HG03108 (cell line): ENCODE results near the gene GMDS.
"Not testable (repeated sequence)": the region's sequence is repeated elsewhere in the genome, so short reads cannot be mapped to it uniquely, and the experiment has no call there.

ENCODE experiments used
- ATAC-seq: cut with Tn5 transposase; IDR thresholded peaks from one replicate; pipeline ENCODE4 v1.9.1; 2021; ENCODE audit warnings: moderate library complexity; ENCODE audit not compliant: unreplicated experiment

Gene GMDS

DNA sequence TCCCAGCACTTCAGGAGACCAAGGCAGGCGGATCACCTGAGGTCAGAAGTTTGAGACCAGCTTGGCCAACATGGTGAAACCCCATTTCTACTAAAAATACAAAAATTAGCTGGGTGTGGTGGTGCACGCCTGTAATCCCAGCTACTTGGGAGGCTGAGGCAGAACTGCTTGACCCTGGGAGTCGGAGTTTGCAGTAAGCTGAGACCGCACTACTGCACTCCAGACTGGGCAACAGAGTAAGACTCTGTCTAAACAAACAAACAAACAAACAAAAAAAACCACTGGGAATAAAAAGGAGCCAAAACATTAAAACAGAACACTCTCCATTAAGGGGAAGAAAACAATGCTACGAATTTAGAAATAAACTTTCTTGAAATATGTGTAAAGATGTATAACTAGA, 576.9 kb downstream of the GMDS start:
- ATAC-seq = not testable (repeated sequence)

DNA sequence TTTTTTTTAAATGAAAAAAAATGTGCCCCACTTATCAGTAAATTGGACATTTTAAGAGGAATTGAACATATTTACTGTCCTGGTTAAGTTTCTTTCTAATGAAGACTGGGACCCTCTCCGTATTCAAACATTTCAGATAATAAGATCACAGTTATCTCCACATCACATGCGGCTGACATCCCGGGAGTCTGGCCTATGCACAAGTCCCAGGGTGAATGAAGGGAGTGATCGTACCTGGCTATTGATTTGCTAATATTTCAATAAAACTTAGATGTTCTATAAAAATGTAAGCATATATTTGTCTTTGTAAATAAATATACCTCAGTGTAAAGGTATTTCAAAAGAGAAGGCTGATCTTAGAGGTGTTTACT, 577.6 kb downstream of the GMDS start:
- no peak for ATAC-seq

DNA sequence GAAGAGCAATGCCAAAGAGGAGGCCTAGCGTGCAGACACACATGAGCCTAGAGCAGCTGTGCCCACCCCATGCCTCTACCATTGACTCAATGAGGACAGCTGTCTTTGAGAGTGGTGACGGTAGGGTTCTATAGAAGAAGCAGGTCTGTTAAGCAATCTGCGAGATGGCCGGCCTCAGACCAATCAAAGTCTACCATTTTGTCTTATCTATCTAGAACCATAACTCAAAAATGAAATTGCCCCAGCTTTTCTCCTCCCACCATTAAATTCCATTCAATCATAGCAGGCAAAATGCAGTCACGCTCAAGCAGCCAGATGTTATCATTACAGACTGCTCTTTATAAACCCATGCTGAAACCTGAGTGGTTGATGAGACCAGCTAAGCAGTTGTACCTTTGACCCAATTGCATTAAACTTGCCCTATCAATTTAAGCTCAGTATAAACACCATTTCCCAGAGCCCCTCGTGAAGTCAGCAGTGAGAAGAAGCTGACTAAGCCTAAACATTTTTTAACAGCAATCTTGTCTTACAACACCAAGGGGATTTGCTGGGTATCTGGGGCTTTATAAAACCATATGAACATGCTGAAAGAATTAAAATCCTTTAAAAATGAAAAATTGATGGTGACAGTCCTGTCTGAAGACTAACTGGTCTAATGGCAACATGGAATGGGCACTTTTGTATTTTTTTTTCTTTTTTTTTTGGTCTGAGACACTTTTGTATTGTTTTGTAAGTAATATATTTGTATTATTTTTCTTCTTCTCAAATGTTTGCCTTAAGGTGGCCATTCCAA, 578.2 kb downstream of the GMDS start:
- no peak for ATAC-seq

DNA sequence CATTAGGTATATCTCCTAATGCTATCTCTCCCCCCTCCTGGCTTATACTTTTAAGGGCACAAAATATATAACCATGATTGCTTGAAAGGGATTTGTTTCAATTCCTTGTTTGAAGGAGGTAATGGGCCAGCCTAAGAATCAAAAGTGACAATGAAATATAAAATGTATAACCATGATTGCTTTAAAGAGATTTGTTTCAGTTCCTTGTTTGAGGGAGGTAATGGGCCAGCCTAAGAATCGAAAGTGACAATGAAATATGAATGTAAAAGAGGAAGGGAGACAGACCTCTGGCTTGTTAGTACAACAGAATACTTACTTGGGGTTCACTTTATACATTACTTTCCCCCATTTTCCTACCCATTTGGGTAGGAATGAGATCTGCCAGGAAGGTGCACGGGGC, 580.2 kb downstream of the GMDS start:
- ATAC-seq = peak; percentile 93

DNA sequence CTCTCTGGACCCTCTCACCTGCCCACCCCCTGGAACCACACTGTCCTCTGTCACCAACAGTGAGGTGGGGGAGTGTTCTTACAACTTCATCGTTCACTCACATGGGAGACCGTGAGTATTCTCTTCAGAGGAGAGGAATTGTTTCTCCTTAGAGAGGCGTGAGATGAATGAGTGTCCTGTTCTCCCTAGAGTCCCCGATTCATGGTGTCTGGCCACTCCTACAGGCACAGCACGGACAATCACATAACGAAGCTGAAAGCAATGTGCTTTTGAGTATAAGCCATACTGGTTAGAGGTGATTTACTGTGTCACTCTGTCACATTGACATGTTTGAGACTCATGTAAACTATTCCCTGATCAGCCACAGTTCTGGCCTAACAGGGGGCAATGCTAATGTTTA, 581.1 kb downstream of the GMDS start:
- ATAC-seq = no peak

DNA sequence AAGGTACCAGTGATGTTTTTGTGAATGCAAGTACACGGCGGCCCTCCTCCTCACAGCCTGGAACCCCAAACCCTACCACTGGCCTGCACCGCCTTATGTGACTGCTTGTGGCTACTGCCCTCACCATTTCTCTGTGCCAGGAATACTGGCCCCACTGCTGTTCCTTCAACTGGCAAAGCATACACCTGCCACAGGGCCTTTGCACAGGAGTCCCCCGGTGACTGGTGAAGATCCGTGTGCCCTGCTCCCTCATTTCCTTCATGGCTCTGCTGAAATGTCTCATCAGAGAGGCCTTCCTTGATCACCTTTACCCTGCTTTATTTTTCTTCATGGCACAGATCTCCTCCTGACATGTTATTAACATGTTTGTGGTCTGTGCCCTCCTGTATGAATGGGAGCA, 581.9 kb downstream of the GMDS start:
- no peak for ATAC-seq

DNA sequence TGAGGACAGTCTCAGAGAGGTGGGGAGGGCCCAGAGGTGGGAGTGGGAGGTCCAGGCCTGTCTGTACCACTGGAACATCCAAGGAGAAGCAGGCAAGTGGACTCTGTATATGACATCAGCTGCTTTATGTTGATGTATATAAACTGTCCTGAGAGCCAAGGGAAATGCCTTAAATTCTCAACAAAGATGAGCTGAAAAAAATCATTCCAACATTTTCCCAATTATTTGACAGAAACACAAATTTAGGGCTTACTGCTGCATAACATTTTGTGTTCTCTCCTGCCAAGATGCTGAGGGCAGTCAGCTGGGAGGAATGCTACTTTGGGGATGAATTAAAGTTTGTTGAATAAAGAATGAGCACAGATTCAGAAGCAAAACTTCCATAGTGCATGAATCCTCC, 582.9 kb downstream of the GMDS start:
- no peak for ATAC-seq

DNA sequence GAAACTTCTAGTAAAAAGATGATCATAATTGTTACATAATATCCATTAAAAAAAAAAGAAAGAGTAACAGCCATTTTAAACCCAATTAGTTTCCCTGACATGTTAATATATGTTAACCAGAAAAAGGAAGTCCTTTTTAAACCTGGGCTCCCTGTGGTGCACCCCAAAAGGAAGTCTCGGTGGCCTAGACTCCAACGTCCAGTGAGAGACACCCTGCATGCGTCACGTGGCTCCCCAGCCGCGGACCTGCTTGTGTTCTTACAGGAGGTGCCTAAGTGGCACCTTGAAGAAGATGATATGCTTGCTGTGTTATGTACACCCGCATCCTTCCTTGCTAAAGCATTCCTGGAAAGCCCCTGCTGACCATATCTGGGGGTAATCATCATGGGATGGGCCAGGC, 585.6 kb downstream of the GMDS start:
- no peak for ATAC-seq

DNA sequence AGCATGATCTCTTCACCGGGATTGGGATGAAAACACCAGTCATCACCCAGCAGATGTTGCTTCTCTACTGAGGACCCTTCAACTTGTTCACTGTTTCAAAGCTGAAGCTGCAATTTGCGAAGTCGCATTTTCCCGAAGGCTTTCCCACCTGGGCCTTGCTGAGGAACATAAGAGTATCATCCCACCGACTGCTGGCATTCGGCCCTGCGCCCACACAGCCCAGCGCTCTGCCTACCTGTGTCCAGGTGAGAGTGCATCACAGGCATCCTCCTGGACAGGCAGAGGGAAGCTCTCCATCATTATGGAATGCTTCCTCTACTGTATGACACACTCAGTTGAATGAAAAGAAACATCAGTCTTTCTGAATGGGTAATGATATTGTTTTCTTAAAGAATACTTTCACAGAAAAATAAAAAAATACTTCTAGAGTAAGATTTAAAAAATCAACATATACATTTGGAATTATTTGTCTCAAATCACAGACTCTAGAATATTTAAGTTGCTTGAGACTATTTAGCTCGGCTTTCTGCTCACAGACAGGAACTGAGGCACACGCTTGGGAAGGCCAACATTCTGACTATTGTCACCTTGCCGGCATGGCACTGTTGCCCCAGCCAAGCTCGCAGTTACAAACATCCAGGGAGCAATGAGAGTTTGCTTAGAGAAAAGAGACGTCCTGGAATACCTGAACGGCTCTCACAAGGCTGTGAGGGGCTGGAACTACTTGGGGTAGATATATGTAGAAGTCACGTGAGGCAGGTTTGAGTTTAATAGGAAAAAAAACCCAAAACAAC, 587.0 kb downstream of the GMDS start:
- ATAC-seq = no peak

DNA sequence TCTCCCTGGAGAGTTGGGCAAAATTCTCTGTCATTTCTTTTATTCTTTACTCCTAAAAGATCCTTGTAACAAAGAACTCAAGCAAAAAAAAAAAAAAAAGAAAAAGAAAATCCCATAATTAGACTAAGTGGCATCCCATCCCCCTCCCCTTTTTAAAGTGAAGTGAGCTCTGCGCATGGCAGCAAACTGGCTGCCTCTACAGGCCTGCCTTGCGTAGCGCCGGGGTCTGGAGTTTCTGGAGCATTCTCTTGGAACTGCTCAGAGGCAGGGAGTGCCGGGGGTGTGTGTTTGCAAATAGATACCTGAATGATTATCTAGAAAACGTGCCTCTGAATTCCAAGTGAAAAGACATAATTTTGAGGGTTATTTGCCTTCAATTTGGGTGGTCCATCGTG, 587.6 kb downstream of the GMDS start:
- ATAC-seq = no peak

DNA sequence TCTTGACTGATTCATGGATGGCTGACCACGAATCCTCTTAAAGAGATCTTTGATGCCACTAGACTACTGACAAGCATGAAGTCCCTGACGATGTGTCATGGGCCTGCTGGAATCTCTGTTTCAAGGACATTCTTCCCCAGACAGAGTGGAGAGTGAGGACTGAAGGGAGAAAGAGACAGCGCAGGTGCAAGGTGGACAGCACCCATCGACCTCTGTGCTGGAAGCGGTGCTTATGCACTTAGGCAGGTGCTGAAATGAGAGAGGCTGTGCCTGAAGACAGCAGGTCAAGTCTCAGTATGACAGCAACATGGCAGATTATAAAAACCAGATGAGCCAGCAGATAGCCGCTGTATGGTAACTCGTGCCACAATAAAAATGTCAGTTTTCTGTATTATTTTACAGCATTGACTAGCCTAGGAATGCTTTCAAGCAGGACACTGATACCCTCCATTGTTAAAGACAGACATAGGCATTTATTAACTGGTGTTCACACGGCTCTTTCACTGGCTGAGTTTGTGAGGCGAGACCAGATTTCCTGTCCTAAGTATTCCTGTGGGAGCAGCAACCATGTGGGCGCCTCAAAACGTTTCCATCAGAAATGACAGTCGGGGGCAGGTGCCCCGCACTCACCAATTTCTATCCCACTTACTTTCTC, 588.2 kb downstream of the GMDS start:
- no peak for ATAC-seq

DNA sequence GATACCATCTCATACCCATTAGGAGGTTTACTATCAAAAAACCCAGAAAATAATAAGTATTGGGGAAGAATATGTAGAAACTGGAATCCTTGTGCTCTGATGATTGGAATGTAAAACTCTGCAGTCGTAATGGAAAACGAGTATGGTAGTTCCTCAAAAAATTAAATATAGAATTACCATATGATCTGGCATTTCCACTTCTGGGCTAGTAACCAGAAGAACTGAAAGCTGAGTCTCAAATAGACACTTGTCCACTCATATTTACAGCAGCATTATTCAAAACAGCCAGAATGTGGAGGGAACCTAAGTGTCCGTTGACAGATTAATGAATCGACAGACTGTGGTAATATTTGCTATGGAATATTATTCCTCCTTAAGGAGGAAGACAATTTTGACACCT, 591.4 kb downstream of the GMDS start:
- ATAC-seq = no peak

DNA sequence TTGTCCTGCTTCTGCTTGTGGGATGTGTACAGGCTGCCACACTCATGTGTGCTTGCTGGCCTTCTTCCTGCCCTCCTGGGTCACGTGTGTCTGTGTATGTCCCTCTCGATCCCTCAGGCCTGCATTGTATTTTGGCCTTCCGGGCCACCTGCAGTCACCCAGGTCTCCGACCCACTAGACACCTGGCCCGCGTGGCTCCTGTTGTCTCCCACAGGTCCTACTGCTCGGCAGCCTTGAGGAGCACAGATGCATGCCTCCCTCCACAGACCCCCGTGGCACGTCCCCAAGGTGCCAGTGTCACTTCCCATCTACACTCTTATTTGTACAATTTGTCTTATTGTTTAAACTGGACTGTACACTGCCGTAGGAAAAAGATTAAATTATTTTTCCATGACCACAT, 592.6 kb downstream of the GMDS start:
- ATAC-seq = no peak

DNA sequence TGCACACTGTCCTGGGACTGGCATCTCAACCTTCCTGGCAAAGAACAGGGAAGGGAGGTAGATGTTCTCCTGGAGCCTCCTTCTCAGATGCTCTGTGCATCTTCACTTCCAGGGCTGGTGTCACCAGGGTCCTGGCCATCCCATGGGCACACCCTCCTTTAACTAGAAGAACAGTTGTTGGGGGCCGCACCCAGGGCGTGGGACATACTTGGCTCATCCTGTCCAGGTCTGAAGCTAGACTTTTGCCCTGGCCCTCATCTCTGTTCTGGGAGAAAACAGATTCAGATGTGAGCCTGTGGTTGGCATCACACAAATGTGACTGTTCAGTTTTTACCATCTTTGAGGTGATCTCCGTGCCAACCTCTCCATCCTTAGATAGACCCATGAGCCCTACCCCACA, 594.0 kb downstream of the GMDS start:
- ATAC-seq = no peak

DNA sequence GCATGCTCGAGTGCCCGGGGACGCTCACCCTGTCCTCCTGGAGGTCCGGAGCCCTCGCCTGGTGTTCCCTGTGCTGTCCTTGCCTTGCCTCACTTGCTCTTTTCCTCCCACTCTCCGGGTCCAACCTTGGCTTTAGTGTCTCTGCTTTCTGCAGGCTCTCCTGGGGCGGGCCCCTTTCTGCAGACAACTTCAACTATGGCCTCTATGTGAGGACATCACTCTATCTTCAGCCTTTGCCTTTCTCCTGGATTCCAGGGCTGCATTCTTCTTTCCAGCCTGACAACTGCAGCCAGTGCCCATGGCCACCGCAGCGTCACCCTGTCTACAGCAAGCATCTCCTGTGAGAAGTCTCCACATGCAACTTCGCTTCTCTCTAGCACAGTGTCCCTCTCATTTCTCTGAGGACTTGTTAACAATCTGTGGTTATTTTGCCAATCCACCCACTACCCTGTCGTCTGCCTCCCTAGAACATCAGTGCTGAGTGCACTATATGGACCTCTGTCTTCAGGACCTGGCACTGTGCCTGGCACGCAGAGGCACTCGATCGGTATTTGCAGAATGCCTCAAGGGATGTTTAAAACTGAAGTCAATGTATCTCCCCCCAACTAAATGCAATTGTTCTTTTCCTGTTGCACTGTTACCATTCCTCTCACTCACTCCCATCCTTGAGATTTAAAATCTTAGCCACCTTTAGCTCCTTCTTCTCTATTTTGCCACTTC, 599.8 kb downstream of the GMDS start:
- ATAC-seq = no peak

DNA sequence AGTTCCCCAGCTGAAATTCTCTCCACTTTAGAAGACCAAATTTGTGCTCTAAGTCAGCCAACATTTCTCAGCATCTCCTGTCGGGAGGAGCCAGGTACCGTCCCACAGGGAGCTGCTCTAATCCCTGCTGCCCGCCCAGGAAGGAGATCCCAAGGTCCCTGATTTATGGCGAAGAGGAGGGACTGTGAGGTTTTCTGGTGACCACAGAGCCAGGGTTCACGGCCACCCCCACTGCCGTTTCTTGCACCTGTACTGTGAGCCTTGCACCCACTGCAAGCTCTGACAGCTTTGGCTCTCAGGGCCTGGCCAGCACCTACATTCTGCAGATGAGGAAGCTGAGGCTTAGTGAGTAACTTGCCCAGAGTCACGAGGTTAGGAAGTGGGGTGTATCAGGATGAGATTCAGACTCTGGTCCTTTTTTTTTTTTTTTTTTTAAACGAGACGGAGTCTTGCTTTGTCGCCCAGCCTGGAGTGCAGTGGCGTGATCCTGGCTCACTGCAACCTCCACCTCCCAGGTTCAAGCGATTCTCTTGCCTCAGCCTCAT, 600.8 kb downstream of the GMDS start:
- ATAC-seq = no peak

DNA sequence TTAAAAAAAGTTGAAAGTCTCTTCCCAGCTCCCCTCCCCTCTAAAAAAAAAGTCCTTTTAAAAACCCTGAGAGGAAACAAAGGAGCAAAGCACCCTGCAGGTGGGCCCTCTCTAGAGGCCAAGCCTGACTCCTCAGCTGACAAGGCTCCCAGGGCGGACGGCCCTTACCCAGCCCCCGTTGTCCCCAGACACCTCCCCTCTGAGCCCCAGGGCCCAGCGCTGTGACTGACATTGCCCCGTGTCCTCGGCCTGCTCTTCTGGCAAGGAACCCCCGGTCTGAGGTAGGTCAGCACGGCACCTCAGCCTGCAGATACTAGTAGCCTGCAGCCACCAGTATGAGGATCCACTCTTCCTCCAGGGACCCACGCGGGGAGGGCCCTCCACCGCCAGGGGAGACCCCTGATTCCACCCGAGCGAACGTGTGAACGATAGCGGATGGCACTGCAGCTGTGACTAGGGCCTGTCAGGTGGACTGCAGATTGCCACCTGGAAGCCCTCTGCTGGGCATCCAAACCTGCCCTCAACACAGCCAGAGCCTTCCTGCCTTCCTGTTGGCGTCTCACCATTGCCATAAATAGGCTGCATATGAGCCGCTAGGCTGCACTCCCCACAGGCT, 601.5 kb downstream of the GMDS start:
- no peak for ATAC-seq

DNA sequence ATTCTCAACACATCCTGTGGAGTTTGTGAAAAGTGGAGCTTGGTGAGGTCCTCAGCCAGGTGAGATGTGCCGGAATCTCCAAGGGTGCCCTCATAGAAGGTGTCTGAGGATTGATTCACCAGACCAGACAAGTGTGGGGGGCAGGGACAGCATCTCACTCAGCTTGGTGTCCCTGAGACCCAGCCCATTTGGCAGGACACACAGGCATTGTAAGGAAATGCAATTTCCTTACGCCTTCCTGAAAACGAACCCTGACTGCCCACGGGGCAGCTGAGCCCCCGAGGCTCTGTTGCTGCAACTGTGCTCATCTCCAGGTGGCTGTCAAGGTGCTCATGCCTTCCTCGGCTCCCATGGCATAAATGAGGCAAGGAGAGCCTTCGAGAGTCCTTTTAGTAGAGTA, 602.3 kb downstream of the GMDS start:
- no peak for ATAC-seq

DNA sequence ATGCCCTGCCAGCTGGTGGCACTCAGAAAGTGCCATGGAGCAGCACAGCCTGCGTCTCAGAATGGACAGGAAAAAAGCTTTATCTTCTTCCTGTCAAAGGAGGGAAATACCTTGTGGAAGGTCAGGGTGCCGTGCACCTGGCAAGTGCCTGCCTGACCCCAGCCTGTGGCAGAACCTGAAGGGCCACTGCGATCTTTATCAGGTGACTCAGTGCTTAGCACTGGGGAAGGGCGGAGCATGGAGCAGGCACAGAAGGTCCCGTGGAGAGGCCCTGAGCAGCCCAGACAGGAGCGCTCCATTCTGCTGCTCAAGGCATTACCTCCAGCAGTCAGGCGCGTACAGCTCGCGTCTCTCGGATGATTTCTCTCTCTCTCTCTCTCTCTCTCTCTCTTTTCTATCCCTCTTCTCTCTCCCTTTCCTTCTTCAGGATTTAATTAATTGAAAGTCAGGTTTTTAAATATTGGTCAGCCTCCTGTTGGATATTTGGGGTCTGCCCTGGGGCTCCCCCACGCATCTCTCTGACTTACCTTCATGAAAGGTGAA, 604.0 kb downstream of the GMDS start:
- no peak for ATAC-seq

DNA sequence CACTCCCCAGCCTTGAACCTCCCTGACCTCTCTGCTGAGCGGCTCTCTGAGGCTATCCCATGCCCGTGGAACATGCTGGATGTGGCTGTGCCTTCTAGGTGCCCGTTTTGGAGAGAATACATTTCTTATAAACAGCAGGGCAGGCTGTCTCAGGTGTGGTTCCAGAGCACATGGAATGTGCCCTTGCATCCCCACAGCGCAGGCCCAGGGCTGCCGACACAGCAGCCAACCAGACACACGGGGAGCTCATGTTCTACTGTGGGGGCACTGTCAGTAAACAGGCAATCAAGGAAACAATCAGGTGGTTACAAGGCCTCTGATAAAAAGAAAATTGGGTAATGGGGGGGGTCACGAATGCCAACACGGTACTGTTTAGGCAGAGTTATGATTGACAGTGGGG, 604.9 kb downstream of the GMDS start:
- ATAC-seq = no peak
